Measurements from ENCODE around the gene DAB1. TPM values are rescaled to one million over a fixed set of nuclear protein-coding genes. Genes with fewer than 3 reads are reported as not detected.

DAB1 gene
- total RNA-seq, 3 donors from 2014 or later (not counting 1 experiment from before 2014, with no cell fraction given): 0.41 TPM; not detected in 2

DNA sequence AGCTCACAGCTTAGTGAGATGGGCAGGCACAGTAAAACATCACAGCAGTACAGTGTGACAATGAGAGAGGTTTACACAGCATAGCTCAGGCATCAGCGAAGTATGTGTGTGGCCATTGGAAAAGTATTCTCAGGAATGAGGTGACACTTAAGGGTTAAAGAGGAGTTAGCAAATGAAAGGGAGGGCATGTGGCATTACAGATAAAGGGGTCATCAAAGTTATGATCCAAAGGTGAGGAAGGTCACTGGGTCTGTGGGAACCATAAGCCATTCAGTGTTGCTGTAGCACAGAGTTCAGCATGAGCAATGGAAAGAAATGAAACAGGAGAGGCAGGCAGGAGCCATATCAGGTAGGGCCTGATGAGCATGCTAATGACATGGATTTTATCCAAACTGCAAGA, 453.6 kb downstream of the DAB1 start:
- ATAC-seq: peak in 1 of 3 donors; percentile 3
- WGBS (ENCODE audit: insufficient coverage): 97% methylated on average over 1 of the region's 1 CpG
- H3K9me3 ChIP-seq (ENCODE audit: control insufficient read depth, insufficient read depth, low read length): no peaks in the 10 kb centered on the region

DNA sequence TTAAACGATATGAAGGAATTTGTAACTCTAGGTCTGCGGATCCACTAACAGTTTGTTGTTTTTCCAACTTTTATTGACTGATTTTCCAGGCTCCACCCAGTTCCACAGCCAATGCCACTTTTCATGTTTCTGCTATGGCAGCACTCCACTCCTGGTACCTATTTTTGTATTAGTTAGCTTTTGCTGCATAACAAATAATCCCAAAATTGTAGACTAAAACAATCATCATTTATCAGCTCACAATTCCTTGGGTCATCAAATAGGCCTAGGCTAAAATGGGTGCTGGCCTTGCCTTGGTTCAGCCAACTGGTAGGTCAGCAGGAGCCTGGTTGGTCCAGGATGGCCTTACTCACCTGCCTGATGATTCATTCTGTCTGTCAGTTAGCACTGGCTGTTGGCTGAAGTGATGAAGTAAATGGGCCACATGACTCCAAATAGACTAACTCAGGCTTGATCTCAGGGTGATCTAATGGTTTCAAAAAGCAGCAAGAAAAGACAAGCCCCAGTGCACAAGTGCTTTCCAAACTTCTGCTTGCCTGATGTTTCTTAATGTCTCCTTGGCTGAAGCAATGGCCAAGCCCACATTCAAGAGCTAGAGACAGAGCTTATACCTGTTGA, 454.9 kb downstream of the DAB1 start:
- ATAC-seq: no peak
- Histone ChIP-seq H3K27ac (ENCODE audit: low read length) (no peak overlapping the region), H3K27me3 (ENCODE audit: control insufficient read depth, insufficient read depth, low read length) (no peaks in the 10 kb centered on the region), H3K4me3 (ENCODE audit: low read length) (no peak overlapping the region), H3K9me3 (ENCODE audit: control insufficient read depth, insufficient read depth, low read length) (no peaks in the 10 kb centered on the region), H3K36me3 (ENCODE audit: control insufficient read depth, insufficient read depth, low read length) (no peaks in the 10 kb centered on the region), H3K4me1 (ENCODE audit: control insufficient read depth, insufficient read depth, low read length) (peaks cover 3% of the 10 kb centered on the region)
- no peak for DNase-seq
- Mint-ChIP-seq H3K27me3 (ENCODE audit: low read depth in 2 of 2) (peaks cover 0 to 7% of the 10 kb centered on the region in 2 donors), H3K4me3 (no peak overlapping the region), H3K27ac (no peak overlapping the region), H3K36me3 (no peaks in the 10 kb centered on the region), H3K4me1 (peaks cover 0 to 11% of the 10 kb centered on the region in 2 donors), H3K9me3 (no peaks in the 10 kb centered on the region)
- 90% methylated on average over 2 of the region's 2 CpGs for WGBS (ENCODE audit: insufficient coverage)
- TF ChIP-seq, protein P1, sequence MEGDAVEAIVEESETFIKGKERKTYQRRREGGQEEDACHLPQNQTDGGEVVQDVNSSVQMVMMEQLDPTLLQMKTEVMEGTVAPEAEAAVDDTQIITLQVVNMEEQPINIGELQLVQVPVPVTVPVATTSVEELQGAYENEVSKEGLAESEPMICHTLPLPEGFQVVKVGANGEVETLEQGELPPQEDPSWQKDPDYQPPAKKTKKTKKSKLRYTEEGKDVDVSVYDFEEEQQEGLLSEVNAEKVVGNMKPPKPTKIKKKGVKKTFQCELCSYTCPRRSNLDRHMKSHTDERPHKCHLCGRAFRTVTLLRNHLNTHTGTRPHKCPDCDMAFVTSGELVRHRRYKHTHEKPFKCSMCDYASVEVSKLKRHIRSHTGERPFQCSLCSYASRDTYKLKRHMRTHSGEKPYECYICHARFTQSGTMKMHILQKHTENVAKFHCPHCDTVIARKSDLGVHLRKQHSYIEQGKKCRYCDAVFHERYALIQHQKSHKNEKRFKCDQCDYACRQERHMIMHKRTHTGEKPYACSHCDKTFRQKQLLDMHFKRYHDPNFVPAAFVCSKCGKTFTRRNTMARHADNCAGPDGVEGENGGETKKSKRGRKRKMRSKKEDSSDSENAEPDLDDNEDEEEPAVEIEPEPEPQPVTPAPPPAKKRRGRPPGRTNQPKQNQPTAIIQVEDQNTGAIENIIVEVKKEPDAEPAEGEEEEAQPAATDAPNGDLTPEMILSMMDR (IDR thresholded peaks at IDR 0.05): no peak
- intact Hi-C loops (cut with micrococcal nuclease): loop anchor here (2.0 kb wide), 1 partner anchor 136 kb away; no protein-coding TSS in a partner anchor

More for the DNA sequence above, 453.6 kb downstream of the DAB1 start:
- TF ChIP-seq, protein P1 (IDR thresholded peaks at IDR 0.05): no peak
- Mint-ChIP-seq H3K27me3 (ENCODE audit: low read depth in 2 of 2) (peaks cover 0 to 2% of the 10 kb centered on the region in 2 donors), H3K36me3 (no peaks in the 10 kb centered on the region), H3K9me3 (no peaks in the 10 kb centered on the region), H3K27ac (no peak overlapping the region), H3K4me1 (peaks cover 11 to 24% of the 10 kb centered on the region in 2 donors), H3K4me3 (no peak overlapping the region)
- H3K4me3 ChIP-seq (ENCODE audit: low read length): no peak overlapping the region
- no peak overlapping the region for H3K27ac ChIP-seq (ENCODE audit: low read length)
- intact Hi-C loops (cut with micrococcal nuclease): no loop called here
- H3K27me3 ChIP-seq (ENCODE audit: control insufficient read depth, insufficient read depth, low read length): no peaks in the 10 kb centered on the region
- no peaks in the 10 kb centered on the region for H3K36me3 ChIP-seq (ENCODE audit: control insufficient read depth, insufficient read depth, low read length)
- H3K4me1 ChIP-seq (ENCODE audit: control insufficient read depth, insufficient read depth, low read length): peaks cover 16% of the 10 kb centered on the region
- DNase-seq: no peak

DNA sequence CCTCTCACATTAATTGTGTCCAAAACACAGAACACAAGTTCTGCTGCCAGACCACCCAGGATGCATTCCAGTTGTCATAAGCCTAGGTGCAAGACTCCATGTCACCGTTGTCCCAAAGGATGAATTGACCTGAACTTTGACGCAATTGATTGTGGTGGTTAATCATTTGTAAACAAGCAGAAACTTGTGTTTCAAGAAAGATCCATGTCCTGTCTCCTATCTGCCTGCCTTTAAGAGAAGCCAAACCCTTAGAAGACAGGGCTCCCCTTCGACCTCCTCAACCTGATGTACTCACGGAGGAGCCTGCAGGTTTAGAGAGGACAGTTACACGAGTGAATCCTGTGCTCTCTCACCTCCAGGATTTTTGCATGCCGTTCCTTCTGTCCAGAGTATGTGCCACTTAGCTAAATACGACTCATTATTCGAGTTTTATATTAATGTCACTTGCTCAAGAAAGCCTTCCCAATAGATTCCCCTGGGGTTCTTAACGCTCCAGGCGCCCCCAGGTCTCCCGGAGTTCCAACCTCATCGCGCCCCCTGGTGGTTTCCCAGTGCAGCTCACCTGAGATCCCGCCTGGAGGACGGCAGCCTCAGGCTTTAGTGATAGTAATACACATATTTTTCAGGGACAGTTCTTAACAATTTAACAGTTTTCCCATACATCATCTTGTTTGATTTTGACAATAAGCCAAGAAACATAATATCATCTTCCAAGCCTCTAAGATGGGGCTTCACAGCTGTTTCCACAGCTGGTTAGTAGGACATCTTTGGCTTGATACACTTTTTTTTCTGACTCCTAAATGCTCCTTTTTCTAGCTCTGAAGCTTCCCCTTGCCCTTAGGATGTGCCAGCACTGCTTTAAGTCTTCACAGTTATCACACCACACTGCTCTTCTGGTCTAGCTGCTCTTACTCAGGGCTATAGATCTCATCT, 455.7 kb downstream of the DAB1 start:
- Mint-ChIP-seq H3K4me1 (peaks cover 0 to 11% of the 10 kb centered on the region in 2 donors), H3K9me3 (no peaks in the 10 kb centered on the region), H3K27me3 (ENCODE audit: low read depth in 2 of 2) (peaks cover 0 to 7% of the 10 kb centered on the region in 2 donors), H3K27ac (no peak overlapping the region), H3K4me3 (no peak overlapping the region), H3K36me3 (no peaks in the 10 kb centered on the region)
- no peaks in the 10 kb centered on the region for H3K27me3 ChIP-seq (ENCODE audit: control insufficient read depth, insufficient read depth, low read length)
- no peak for ATAC-seq
- TF ChIP-seq, protein P1 (IDR thresholded peaks at IDR 0.05): no peak
- H3K27ac ChIP-seq (ENCODE audit: low read length): no peak overlapping the region
- DNase-seq: no peak
- no peaks in the 10 kb centered on the region for H3K36me3 ChIP-seq (ENCODE audit: control insufficient read depth, insufficient read depth, low read length)
- intact Hi-C loops (cut with micrococcal nuclease): loop anchor here (2.0 kb wide), 1 partner anchor 135 kb away; no protein-coding TSS in a partner anchor
- H3K9me3 ChIP-seq (ENCODE audit: control insufficient read depth, insufficient read depth, low read length): no peaks in the 10 kb centered on the region
- 52% methylated on average over 15 of the region's 15 CpGs for WGBS (ENCODE audit: insufficient coverage)
- H3K4me3 ChIP-seq (ENCODE audit: low read length): no peak overlapping the region
- no peaks in the 10 kb centered on the region for H3K4me1 ChIP-seq (ENCODE audit: control insufficient read depth, insufficient read depth, low read length)

Measured in natural killer cell (primary cell).